Fibroblast of lung (primary cell): ENCODE results near the gene C3orf20.

Experiments
- CTCF ChIP-seq, 2 donors: IDR thresholded peaks in 1 of 2; conservative IDR thresholded peaks in 1 of 2; 1 replicate in 1 of 2; 2 replicates in 1 of 2; pipeline ENCODE4 v1.5.1; 2011 to 2012; ENCODE audit warnings: low read length in 2 of 2, control low read depth in 1 of 2, inconsistent platforms in 1 of 2, low read depth in 1 of 2, mild to moderate bottlenecking in 1 of 2
- EZH2 ChIP-seq: IDR thresholded peaks from 2 replicates; pipeline ENCODE4 v1.5.1; 2012; ENCODE audit warnings: low read length, control low read depth, mild to moderate bottlenecking; ENCODE audit errors: missing control alignments

- TF ChIP-seq CTCF (conservative IDR thresholded peaks at IDR 0.05 in 1 of 2, IDR thresholded peaks at IDR 0.05 in 1 of 2; ENCODE audit: low read depth in 1 of 2, low read length in 2 of 2): no peak
- TF ChIP-seq EZH2: no peak
Measured at GRCh38 chr3:14766428-14767244, 91.7 kb downstream of the C3orf20 start.
